ENCODE results near the gene FLOT1. TPM values are rescaled to one million over a fixed set of nuclear protein-coding genes. Genes with fewer than 3 reads are reported as not detected.
A peak's percentile ranks its signal among the peaks of the same experiment; 100 is the strongest.

Gene FLOT1
- total and polyA plus RNA-seq, 2 of the 13 experiments (the other 11 are each of a cell fraction or from before 2014, with no cell fraction given) = 82.3 to 130 TPM

DNA sequence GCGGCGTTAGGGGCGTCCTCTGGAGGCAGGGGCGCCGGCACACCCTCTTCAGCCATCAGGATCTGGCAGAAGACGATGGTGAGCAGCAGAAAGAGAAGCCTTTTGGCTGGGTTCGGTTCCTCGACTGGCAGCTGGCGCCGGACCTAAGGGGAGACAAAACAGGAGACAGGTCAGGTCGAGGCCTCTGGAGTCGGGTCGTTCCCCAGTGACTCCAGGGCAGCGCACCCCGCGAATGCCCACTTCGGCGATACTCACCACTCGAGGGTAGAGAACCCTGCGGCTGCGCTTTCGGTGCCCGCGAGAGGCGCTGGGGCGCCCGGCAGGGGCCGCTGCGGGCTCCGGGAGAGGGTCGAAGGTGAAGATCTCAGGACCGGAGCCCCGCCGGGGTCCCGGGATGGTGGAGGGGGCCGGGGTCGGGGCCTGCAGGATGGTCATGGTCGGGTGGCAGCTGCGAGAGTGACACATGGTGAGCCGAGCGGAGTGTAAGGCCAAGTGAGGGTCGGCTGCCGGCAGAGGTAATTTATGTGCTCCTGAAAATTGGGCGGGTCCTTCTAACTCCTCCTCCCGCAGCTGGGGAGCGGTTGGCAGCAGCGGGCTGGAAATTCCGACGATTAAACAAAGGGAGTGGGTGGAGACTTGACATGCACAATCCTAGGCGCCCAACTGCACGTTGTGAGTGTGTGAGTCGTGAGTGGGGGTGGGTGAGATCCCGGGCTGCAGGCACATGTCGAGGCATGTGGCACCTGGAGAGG lies 1.7 kb upstream of the FLOT1 start, which contains the start of gene IER3 (continued):
- TF ChIP-seq, protein P1, sequence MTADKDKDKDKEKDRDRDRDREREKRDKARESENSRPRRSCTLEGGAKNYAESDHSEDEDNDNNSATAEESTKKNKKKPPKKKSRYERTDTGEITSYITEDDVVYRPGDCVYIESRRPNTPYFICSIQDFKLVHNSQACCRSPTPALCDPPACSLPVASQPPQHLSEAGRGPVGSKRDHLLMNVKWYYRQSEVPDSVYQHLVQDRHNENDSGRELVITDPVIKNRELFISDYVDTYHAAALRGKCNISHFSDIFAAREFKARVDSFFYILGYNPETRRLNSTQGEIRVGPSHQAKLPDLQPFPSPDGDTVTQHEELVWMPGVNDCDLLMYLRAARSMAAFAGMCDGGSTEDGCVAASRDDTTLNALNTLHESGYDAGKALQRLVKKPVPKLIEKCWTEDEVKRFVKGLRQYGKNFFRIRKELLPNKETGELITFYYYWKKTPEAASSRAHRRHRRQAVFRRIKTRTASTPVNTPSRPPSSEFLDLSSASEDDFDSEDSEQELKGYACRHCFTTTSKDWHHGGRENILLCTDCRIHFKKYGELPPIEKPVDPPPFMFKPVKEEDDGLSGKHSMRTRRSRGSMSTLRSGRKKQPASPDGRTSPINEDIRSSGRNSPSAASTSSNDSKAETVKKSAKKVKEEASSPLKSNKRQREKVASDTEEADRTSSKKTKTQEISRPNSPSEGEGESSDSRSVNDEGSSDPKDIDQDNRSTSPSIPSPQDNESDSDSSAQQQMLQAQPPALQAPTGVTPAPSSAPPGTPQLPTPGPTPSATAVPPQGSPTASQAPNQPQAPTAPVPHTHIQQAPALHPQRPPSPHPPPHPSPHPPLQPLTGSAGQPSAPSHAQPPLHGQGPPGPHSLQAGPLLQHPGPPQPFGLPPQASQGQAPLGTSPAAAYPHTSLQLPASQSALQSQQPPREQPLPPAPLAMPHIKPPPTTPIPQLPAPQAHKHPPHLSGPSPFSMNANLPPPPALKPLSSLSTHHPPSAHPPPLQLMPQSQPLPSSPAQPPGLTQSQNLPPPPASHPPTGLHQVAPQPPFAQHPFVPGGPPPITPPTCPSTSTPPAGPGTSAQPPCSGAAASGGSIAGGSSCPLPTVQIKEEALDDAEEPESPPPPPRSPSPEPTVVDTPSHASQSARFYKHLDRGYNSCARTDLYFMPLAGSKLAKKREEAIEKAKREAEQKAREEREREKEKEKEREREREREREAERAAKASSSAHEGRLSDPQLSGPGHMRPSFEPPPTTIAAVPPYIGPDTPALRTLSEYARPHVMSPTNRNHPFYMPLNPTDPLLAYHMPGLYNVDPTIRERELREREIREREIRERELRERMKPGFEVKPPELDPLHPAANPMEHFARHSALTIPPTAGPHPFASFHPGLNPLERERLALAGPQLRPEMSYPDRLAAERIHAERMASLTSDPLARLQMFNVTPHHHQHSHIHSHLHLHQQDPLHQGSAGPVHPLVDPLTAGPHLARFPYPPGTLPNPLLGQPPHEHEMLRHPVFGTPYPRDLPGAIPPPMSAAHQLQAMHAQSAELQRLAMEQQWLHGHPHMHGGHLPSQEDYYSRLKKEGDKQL (CRISPR knock-in tag; IDR thresholded peaks at IDR 0.05; ENCODE audit: low read depth) = no peak; the same call in 1 of the 2 replicates
- TF ChIP-seq ZNF124 (CRISPR knock-in tag; IDR thresholded peaks at IDR 0.05) = peak; percentile 87; the same call in 1 of the 2 replicates
- TF ChIP-seq ARNTL (CRISPR knock-in tag; IDR thresholded peaks at IDR 0.05) = peak; percentile 97
- peak; percentile 81 for TF ChIP-seq HIVEP1 (CRISPR knock-in tag; IDR thresholded peaks at IDR 0.05)
- no peak for TF ChIP-seq ZNF562 (CRISPR knock-in tag; IDR thresholded peaks at IDR 0.05; ENCODE audit: borderline replicate concordance)
- TF ChIP-seq DNMT3B (CRISPR knock-in tag; conservative IDR thresholded peaks at IDR 0.05) = peak; percentile 95
- TF ChIP-seq ZNF496 (CRISPR knock-in tag; IDR thresholded peaks at IDR 0.05; ENCODE audit: insufficient replicate concordance) = no peak
- TF ChIP-seq, protein P2, sequence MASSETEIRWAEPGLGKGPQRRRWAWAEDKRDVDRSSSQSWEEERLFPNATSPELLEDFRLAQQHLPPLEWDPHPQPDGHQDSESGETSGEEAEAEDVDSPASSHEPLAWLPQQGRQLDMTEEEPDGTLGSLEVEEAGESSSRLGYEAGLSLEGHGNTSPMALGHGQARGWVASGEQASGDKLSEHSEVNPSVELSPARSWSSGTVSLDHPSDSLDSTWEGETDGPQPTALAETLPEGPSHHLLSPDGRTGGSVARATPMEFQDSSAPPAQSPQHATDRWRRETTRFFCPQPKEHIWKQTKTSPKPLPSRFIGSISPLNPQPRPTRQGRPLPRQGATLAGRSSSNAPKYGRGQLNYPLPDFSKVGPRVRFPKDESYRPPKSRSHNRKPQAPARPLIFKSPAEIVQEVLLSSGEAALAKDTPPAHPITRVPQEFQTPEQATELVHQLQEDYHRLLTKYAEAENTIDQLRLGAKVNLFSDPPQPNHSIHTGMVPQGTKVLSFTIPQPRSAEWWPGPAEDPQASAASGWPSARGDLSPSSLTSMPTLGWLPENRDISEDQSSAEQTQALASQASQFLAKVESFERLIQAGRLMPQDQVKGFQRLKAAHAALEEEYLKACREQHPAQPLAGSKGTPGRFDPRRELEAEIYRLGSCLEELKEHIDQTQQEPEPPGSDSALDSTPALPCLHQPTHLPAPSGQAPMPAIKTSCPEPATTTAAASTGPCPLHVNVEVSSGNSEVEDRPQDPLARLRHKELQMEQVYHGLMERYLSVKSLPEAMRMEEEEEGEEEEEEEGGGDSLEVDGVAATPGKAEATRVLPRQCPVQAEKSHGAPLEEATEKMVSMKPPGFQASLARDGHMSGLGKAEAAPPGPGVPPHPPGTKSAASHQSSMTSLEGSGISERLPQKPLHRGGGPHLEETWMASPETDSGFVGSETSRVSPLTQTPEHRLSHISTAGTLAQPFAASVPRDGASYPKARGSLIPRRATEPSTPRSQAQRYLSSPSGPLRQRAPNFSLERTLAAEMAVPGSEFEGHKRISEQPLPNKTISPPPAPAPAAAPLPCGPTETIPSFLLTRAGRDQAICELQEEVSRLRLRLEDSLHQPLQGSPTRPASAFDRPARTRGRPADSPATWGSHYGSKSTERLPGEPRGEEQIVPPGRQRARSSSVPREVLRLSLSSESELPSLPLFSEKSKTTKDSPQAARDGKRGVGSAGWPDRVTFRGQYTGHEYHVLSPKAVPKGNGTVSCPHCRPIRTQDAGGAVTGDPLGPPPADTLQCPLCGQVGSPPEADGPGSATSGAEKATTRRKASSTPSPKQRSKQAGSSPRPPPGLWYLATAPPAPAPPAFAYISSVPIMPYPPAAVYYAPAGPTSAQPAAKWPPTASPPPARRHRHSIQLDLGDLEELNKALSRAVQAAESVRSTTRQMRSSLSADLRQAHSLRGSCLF (CRISPR knock-in tag; IDR thresholded peaks at IDR 0.05; ENCODE audit: borderline replicate concordance) = peak; percentile 86
- TF ChIP-seq BCL3 (CRISPR knock-in tag; IDR thresholded peaks at IDR 0.05) = no peak
- TF ChIP-seq GLI4 (CRISPR knock-in tag; IDR thresholded peaks at IDR 0.05; ENCODE audit: borderline replicate concordance) = peak; percentile 44; the same call in 1 of the 2 replicates
- TF ChIP-seq JUNB (CRISPR knock-in tag; IDR thresholded peaks at IDR 0.05; ENCODE audit: borderline replicate concordance) = no peak
- TF ChIP-seq ZNF644 (CRISPR knock-in tag; IDR thresholded peaks at IDR 0.05; ENCODE audit: low read depth) = no peak
- TF ChIP-seq ZNF776 (CRISPR knock-in tag; IDR thresholded peaks at IDR 0.05) = peak; percentile 89
- peak; percentile 86; the same call in 1 of the 2 replicates for TF ChIP-seq ETS1 (CRISPR knock-in tag; IDR thresholded peaks at IDR 0.05)
- peak; percentile 81 for TF ChIP-seq ZNF225 (CRISPR knock-in tag; IDR thresholded peaks at IDR 0.05)
- TF ChIP-seq XBP1 (CRISPR knock-in tag; IDR thresholded peaks at IDR 0.05) = peak; percentile 44; the same call in 1 of the 2 replicates
